ENCODE results near the gene NBDY.
A peak's percentile ranks its signal among the peaks of the same experiment; 100 is the strongest.

The NBDY gene

DNA sequence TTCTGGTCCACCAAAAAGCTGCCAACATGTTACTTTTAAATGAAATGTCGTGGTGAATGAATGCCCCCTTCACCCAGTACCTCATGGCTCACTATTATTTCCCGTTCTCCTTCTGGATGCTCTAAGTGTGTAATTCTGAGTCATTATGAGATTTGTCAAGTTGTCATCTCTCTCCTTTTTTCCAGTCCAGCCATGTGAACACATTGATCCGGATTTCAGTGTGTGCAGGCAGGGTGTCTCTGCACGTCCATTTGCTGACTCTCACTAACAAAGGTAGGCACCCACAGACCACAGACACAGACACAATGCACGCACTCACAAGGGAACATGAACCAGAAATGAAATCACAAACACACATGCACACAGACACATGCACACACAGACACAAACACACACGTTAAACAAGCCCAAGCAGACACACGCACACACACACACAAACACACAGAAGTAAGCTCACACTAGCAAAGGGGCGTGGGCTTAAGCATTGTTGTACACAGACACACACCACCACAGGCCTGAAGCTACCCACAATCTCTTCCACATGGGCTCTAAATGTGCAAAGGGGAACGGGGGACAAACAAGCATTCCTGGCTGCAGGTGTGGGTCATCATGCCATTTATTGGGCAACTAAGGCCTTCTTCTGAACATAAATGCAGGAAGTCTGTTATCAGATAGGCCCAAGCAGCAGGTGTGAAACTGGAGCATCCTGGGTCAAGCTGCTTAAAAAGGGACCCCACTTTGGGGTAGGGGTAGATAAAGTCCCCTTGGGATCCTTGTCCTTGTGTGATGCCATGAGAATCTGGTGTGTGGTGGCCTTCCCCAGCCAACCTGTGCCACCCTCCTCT, 58.1 kb downstream of the NBDY start:
- DNase-seq: peak; percentile 22

DNA sequence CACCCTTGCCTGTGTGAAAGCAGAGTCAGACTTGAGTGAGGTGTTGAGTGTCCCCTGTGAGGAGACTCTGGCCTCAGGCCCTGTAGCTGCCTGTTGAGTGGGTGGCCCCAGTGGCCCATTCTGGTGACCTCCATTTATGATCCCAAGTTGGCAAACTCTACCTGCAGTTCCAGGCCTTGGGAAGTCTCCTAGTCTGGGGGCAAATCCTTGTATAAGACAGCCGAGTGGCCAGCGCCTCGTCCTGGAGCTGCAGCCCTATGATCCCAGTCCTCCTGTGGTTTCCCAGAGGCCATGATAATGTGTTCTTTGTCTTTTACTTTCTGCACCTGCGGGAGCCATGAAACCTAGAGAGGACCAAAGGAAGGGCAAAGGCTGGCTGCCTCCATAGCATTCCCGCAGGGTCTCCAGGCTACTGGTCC, 58.7 kb downstream of the NBDY start:
- no peak for DNase-seq

DNA sequence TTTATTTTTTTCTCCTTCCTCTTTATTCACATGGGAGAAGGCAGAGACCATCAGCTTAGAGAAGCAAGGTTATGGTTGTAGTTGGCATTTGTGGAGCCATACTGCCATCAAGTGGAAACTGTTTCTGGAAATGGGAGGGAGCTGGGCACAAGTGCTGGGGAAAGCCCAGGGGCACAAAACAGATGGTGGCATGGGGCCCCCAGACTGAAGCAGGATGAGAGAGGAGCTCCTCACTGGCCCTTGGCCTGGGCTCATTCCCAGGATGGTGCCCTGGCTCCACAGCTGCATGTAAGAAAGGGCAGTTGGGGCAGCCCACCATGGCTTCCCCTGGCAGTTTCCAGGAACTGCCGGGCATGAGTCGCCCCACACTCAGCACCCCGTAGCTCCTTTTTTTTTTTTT, 59.2 kb downstream of the NBDY start:
- DNase-seq: no peak

DNA sequence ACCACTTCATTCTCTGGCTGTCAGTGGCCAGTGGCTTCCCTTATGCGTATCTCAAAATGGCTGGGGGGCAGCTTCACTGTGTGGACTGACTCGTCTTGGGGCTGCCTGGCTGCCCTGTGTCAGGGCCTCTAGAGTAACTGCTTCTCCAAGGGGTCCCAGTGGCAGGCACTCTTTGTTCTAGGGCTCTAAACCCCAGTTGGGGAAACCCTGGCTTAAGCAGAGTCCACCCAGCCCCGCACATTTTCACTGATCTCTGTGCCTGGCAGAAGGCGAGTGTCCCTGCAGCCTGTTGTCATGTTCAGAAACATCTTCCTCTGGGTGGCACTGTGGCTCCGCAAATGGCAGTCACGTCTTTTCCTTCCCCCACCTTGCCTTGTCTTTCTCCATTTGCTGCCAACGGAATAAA, 59.7 kb downstream of the NBDY start:
- peak; percentile 2 for DNase-seq

DNA sequence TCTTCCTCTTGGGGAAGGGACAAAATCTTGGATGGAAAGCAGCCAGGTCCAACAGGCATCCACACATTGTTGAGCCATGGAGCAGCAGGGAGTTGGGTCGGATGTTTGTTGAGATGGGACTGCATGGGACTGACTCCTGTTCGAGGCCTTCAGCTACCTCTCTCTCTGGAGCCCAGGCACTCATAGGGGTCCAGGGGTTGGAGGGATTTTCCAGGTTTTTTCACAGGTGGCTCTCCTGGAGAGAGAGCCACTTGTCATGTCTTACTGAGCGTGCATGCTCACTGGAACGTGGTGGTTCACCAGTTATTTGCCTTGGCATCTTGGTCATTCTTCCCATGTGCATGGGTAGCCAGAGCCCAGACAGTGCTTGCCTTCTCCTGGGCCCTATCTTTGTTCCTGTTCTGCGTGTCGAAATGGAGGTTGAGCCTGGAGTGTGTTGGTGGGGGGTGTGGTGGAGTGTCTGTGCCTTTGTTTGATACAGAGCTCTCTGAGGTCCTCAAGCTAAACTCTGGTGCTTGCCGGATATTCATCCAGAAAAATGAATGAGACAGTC, 60.6 kb downstream of the NBDY start:
- peak; percentile 10 for DNase-seq

DNA sequence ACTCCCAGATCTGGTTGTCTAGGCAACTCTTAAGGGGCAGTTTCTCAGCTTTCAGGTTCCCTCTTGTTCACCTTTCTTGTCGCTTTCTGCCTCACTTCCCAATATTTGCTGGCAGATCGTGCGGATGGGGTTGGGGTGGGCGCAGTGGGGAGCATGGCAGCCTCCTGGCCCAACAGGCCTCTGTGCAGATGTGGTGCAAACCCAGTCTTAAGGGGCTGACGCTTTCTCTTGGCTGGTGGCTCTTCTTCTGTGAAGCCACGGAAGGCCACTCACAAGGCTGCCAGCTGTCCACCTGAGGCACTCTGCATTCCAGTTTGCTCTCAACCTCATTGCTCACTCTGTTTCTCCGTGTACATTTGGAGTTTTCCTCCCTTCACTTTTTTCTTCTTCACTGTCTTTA, 61.7 kb downstream of the NBDY start:
- DNase-seq: no peak

DNA sequence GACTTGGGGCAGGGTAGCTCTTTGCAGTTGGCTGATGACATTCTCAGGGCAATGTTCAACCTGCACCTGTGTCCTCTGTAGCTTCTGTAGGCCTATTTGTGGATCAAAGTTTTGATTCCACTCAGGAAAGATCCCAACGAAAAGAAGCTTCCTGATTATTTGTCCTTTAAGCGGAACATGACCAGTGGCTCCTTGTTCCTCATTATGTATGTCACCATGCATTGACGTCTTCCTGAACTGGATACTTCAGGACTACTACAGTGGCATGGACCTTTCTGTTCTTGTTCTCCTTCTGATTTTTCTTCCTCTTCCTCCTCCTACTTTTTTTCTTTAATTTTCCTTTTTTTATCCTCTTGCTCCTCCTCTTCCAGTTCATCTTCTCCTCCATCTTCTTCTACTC, 62.4 kb downstream of the NBDY start:
- peak; percentile 12 for DNase-seq

DNA sequence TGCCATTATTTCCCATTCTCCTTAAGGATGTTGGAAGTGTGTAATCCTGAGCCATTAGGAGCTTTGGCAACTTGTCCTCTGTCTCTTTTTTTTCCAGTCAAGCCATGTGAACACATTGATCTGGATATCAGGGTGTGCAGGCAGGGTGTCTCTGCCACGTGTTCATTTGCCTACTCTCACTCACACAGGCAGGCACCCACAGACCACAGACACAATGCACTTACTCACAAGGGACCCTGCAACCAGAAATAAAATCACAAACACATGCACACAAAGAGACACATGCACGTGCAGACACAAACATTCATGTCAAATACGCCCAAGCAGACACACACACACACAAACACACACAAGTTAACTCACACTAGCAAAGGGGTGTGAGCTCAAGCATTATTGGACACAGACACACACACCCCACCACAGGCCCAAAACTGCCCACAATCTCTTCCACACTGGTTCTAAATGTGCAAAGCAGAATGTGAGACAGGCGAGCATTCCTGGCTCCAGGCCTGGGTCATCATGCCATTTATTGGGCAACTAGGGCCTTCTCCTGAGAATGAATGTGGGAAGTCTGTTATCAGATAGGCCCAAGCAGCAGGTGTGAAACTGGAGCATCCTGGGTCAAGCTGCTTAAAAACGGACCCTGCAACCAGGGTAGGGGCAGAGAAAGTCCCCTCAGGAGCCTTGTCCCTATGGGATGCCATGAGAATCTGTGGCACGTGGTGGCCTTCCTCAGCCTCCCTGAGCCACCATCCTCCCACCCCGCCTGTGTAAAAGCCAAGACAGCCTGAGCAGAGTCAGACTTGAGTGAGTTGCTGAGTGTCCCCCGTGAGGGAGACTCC, 63.4 kb downstream of the NBDY start:
- peak; percentile 12 for DNase-seq

DNA sequence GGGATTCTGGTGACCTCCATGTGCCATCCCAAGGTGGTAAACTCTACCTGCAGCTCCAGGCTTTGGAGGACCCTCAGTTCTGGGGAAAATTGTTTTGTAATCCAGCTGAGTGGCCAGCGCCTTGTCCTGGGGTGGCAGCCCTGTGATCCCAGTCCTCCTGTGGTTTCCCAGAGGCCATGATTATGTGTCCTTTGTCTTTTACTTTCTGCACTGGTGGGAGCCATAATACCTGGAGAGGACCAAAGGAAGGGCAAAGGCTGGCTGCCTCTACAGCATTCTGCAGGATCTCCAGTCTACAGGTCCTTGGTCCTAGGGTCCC, 64.0 kb downstream of the NBDY start:
- DNase-seq: no peak

DNA sequence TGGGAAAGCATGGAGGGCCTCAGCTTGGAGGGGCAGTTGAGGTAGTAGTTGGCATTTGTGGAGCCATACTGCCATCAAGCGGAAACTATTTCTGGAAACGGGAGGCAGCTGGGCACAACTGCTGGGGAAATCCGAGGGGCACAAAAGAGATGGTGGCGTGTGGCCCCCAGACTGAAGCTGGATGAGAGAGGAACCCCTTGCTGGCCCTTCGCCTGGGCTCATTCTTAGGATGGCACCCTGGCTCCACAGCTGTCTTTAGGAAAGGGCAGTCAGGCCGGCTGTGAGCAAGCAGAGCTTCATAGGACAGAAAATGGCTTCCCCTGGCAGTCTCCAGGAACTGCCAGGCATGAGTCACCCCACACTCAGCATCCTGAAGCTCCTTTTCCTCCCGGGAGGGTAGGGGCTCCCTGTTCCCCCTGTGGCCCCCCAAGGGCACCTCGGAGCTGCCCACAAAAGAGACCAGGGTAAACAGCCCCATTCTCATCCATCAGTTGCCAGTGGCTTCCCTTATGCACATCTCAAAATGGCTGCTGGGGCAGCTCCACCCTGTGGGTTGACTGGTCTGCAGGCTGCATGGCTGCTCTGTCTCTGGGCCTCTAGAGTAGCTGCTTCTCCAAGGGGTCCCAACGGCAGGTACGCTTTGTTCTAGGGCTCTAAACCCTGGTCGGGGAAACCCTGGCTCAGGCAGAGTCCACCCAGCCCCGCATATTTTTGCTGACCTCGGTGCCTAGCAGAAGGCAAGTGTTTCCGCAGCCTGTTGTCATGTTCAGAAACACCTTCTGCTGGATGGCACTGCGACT, 64.7 kb downstream of the NBDY start:
- peak; percentile 23 for DNase-seq

DNA sequence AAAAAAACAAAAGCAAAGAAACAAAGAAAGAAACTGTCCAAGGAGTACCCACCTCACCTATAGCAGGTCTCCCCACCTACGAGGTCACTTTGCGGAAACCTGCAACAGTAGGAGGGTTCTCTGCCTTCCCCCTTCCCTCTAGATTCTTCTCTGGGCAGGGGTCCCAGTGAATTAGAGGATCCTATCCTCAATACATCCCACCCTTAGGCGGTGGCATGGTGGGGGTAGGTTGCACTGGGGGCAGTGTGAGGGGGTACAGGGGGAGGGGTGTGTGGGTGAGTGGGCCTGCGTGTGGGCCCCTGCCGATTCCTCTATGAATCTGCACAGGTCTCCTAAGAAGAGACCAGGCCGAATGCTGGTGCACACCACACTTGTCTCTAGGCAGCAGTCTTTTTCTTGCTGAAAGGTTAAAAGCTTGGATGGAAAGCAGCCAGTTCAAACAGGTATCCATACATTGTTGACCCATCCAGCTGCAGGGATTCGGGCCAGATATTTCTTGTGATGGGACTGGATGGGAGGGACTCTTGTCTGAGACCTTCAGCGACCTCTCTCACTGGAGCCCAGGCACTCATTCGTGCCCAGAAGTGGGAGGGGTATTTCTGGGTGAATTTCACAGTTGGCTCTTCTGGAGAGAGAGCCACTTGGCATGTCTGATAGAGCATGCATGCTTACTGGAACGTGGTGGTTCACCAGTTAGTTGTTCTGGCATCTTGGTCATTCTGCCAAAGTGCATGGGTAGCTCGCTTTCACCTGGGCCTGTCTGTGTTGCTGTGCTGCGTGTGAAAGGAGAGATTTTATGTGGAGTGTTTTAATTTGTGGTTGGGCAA, 65.6 kb downstream of the NBDY start:
- DNase-seq: no peak

DNA sequence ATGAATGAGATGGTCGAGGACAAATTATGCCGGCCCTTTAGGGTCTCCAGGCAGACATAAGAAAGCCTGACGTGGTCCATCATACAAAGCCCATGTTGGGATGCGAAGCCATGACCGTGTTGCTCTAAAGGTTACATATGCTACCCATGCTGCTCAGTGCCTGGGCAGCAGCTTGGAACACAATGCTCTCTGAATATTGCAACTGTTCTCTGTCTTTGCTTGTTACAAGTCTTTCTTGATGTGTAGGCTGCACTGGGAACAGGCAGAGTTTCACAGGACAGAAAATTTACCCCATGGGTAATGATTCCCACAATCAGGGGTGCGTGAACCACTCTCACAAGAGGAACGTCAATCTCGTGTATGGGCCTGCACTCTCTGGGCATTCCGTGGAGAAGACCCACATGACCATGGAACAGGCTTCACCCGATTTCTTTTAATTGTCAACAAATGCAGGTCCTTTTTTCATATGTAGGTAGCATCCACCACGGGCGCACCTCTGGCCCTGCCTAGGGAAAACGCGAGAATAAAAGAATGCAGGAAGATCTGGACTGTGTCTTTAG, 66.3 kb downstream of the NBDY start:
- peak; percentile 3 for DNase-seq

DNA sequence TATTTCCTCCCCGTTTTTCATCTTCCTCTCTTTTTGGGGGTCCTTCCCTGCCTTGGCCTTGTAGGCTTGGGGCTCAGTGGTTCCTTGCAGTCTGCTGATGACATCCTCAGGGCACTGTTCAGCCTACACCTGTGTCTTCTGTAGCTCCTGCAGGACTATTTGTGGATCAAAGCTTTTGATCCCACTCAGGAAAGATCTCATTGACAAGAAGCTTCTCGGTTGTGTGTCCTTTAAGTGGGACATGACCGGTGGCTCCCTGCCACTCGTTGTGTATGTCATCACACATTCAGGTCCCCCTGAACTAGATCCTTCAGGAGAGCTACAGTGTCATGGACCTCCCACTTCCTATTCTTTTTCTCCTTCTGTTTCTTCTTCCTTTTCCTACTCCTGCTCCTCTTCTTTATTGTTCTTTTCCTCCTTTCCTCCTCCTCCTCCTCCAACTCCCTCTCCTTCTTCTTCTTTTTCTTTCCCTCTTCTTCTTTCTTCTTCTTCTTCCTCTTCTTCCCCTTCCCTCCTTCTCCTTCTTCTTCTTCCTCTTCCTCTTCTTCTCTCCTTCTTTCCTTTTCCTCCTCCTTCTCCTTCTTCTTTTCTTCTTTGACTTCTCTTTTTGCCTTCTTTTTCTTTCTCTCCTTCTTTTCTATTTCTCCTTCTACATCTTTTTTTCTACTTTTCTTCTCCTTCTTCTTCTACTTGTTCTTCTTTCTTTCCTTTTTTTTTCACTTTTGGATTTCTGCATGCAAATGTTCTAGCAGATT, 67.8 kb downstream of the NBDY start:
- DNase-seq: no peak

DNA sequence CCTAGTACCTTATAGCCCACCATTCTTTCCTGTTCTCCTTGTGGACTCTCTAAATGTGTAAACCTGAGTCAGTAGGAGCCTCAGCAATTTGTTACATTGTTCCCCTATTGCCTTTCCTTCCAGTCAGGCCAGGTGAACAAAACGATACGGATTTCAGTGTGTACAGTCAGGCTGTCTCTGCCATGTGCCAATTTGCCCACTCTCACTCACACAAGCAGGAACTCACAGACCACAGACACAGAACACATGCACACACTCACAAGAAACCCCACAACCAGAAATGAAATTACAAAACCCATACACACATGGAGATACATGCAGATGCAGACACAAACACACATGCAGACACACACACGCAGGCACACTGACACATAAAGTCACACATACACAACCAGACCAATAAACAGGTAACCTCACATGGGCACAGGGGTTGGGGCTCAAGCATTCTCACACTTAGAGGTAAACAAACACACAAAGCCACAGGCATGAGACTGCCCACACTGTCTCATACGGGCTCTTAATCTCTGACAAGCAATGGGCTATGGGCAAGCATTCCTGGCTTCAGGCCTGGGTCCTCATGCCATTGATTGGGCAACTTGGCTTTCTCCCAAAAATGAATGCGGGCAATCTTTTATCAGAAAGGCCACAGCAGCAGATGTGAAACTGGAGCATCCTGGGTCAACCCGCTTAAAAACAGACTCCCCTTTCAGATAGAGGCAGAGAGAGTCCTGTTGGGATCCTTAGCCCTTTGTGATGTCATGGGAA, 68.7 kb downstream of the NBDY start:
- DNase-seq: peak; percentile 25

DNA sequence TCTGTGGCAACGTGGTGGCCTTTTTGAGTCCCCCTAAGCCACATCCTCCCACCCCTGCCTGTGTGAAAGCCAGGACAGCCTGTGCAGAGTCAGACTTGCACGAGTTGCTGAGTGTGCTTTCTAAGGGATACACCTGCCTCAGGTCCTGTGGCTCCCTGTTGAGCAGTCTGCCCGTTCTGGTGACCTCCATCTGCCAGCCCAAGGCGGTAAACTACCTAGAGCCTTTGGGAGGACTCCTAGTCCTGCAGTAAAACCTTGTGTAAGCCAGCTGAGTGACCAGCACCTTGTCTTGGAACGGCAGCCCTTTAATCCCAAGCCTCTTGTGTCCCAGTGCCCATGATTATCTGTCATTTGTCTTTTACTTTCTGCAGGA, 69.3 kb downstream of the NBDY start:
- peak; percentile 46 for DNase-seq

DNA sequence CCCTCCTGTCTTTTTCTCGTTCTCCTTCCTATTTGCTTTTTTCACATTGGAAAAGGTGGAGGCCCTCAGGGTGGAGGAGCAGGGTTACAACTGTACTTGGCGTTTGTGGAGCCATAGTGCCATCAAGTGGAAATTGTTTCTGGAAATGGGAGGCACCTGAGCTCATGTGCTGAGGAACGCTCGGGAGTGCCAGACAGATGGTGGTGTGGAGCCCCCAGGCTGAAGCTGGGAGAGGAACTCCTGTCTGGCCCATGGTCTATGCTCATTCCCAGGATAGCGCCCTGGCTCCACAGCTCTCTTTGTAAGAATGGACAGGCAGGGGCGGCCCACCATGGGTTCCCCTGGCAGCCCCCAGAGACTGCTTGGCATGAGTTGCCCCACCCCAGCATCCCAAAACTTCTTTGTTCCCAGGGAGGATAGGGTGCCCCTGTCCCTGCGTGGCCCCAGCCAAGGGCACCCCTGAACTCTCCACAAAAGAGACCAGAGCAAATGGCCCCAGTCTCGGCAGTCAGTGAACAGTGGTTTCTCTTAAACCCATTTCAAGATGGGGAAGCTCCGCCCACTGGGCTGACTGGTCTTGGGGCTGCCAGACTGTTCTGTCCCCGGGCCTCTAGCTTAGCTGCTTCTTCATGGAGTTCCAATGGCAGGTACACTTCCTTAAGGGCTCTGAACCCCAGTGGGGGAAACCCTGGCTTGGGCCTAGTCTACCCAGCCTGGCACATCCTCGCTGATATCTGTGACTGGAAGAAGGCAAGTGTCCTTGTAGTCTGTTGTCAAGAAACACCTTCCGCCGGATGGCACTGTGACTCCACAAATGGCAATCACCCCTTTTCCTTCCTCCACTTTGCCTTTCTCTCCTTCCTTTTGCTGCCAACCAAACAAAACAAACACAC, 70.1 kb downstream of the NBDY start:
- peak; percentile 29 for DNase-seq

DNA sequence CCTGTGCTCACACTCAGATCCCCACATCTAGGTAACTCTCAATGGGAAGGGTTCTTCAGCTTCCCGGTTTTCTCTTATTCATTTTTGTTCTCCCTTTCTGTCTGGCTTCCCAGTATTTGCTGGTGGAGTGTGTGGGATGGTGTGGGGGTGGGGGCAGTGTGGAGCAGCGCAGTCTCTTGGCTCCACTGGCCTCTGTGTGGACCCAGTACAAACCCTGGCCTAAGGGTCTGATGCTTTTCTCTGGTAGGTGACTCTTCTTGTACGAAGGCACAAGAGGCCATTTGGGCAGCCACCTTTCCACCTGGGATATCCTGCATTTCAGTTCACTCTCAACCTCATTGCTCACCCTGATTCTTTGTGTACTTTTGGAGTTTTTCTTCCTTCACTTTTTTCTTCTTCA, 71.3 kb downstream of the NBDY start:
- no peak for DNase-seq

DNA sequence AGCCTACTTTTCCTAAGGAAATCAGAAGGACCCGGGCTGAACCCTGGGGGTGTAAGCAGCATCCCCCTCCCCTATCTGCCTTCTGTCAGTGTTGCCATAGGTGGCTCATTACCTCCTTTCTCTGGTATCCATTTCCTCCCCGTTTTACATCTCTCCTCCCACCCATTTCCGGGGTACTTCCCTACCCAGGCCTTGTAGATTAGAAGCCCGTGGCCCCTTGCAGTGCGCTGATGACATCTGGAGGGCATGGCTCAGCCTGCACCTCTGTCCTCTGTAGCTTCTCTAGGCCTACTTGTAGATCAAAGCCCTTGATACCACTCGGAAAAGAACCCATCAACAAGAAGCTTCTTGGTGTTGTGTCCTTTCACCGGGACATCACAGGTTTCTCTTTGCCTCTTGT, 71.8 kb downstream of the NBDY start:
- no peak for DNase-seq

DNA sequence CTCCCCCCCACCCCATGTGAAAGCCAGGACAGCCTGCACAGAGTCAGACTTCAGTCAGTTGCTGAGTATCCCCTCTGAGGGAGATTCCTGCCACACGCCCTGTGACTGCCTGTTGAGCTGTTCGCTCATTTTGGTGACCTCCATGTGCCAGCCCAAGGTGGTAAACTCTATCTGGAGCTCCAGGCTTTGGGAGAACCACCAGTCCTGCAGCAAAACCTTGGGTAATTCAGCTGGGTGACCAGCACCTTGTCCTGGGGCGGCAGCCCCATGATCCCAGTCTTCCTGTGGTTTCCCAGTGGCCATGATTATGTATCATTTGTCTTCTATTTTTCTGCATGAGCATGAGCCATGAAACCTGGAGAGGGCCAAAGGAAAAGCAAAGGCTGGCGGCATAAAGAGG, 73.4 kb downstream of the NBDY start:
- no peak for DNase-seq

Measured in activated CD8-positive, alpha-beta memory T cell treated with anti-CD3 and anti-CD28 coated beads, Interleukin-2, amount 50 U/mL, for 48 hours (primary cell).